HG03095 (cell line): Measurements from ENCODE around the gene LRP8.

Experiments
- ATAC-seq: cut with Tn5 transposase; IDR thresholded peaks from one replicate; pipeline ENCODE4 v1.9.1; 2021; ENCODE audit warnings: moderate library complexity; ENCODE audit not compliant: unreplicated experiment

The LRP8 gene

GRCh38 chr1:53308506-53308905 lies 19.4 kb downstream of the LRP8 start:
- no peak for ATAC-seq

- ATAC-seq: no peak
These were observed 20.8 kb downstream of the LRP8 start for GRCh38 chr1:53307037-53307436.

- no peak for ATAC-seq
These were observed 21.7 kb downstream of the LRP8 start for GRCh38 chr1:53306168-53306567.

DNA sequence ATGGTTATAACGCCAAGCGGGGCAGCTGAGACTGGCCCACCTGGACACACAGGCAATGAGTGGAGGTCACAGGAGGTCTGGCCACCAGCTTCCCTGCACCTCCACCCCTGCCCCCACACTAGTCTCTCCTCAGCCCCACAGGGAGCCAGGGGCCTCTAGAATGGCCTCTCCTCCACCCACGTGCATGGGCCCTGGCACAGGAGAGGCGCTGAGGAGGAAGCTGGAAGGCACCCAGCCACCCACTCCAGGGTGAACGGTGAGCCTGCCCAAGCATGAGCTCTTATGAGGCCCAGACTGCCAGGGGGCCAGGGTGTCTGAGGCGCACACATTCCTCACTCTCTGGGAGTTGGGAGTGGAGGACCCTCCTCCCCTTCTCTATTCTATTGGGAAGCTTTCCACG lies 22.2 kb downstream of the LRP8 start:
- no peak for ATAC-seq

DNA sequence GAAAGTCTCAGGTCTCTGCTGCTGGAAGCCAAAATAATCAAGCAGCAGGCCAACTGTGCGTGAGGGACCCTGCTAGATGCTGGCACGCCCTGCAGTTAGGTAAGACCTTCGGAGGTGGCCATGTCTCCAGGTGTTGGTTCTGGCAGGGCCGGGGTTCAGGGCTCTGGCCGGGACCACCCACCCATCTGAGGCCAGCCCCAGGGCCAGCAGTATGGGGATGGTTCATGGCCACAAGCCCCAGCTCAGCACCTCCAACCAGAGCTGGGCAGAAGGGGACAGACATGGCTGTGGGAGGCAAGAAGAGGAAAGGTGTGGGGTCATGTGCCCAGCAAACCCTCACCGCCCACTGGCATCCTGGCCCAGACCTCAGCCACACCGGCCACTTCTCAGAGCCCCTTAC lies 23.3 kb downstream of the LRP8 start:
- ATAC-seq: no peak

DNA sequence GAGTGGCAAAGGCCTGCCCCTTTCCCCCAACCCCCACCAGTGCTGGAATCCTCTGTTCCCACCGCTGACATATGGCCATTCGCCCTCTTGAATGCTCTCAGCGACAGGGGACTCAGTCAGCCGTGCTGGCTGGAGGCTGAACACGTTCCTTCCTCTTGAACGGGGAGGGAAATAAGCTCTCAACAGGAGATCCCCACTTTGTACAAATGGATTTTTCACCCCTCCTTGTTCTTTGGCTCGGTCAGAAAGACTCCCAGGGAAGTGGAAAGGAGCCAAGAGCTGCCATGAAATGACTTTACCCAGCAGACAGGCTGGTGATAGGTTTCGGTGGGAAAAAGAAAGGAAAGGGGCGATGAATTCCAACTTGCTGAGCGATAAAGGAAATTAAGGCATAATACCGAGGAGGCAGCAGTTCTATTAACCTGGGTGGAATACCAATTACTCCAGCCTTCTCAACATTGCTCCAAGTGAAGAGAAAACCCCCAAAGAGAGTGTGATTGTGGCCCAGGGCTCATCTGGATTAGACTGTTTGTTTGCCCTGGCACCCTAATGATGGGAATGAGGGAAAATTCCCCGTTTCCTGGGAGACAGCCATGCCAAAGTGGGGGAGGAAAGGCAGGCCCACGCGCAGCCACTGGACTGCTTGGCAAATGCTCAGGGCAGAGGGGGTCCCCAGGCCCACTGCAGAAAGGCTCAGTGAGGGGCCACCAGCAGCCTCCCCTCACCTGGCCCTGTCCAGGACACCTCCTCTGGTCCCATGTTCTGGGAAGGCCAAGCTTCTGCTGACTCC lies 23.9 kb downstream of the LRP8 start:
- no peak for ATAC-seq

DNA sequence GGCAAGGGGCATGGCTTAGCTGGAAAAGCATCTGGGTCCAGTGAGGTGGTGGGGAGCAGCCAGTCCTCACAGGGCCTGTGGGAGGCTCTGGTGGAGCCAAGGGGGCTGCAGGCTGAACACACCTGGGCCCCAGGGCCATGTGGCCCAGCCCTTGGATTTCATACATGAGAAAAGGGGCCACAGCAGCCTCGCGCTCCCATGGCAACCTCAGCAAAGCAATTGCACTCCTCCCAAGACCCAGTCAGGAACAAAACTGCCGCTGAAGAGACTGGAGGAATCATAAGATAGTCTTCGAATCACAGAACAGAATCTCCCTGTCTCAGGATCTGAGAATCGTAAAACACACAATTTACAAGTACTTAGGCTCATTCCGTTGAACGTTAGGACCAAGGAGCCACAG lies 24.6 kb downstream of the LRP8 start:
- no peak for ATAC-seq

DNA sequence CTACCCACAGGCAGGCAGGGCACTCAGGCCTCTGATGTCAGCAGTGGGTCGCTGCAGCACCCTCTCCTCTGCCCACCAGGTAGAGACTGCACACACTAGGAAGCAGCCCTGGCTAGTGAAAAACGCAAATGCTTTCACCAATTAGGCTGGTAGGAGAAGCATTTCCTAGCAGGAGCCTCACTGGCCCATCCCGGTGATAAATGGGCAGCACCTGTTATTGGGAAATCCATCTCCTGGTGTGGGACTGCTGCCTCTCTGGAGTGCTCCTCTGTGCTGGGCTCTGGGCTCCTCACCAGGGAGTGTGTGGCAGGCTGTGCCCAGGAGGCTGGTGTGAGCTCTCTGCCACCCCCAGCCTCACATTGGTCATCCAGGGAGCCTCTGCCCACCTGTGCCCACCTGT lies 28.6 kb downstream of the LRP8 start:
- no peak for ATAC-seq

GRCh38 chr1:53298045-53298637 lies 29.7 kb downstream of the LRP8 start:
- ATAC-seq: no peak

GRCh38 chr1:53297195-53297594 lies 30.7 kb downstream of the LRP8 start:
- ATAC-seq: no peak

DNA sequence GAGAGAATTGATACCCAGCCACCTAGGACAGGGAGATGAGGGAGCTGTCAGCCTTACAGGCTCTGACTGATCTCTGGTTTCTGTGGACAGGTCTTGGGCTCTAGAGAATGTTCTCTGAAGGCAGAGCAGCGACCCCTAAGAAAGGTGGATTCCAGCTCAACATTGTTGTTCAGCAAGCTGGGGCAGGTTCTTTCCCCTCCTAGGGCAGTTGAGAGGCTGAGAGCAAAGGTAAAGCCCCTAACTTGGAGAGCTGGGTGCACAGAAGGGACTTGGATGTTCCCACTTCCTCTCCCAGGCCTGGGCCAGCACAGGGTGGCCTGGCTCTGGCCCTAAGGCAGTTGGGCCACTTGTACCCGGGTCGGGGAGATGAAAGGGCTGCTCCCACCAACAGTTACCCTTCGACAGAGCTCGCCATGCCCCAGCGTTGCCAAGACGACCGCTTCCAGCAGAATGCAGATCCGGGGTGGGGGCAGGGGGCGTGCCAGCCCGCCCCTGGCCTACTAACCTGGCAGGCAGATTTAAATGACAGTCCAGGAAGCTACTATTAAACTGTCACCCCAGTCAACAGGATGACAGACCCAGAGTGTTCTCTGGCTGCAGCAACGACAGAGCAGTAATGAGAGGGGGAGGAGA lies 31.6 kb downstream of the LRP8 start:
- ATAC-seq: no peak

DNA sequence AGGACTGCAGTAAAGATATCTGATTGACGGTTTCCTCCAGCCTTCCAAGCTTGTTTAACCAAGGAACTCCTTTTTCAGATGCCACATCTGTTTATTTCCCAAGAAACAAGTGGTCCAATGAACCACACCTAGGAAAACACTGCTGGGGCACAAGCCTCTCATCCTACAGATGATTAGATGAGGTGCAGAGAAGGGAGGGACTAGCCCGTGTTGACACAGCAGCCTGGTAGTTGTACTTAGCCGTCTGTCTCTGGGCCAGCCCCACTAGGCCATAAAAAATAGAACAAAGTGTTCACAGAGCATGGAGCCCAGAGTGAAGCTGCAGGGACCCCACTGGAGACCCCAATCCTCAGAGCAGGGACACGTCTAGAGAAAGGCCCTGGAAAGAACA lies 32.1 kb downstream of the LRP8 start:
- ATAC-seq: no peak

DNA sequence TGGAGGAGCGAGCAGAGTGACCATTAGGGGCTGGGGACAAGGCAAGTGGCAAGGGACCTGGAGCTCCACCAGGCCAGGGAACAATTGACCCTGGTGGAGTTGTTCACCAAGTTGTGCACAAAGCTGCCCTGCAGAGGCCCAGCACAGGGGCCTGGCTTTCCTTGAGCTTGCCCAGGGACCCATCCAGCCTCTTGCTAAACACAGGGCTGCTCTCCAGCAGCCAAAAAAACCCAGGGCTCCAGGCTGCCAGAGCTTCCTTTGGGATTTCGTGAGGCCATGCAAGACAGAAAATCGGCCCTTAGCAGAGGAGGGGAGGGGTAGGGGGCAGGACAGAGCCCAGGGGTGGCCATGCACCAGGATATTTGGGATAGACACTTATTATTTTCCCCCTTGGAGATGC lies 32.6 kb downstream of the LRP8 start:
- no peak for ATAC-seq

GRCh38 chr1:53294567-53294966 lies 33.3 kb downstream of the LRP8 start:
- no peak for ATAC-seq

DNA sequence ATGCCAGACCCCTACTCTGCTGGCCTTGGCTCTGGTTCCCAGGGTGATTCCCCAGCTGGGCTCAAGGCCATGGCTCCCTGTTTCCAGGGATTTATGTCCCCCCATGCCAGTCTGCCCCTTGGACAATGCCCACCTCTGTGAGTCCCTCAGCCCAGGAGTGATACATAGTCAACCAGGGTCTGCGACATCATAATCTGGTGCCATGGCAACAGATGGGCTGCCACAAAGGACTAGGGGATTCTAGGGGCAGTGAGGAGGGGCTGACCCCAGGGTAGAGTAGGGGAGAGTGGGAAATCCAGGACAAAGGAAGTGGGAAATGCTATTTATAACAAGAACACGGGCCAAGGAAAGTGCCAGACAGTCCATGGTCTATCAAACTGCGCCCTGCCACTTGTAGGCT lies 33.8 kb downstream of the LRP8 start:
- no peak for ATAC-seq

GRCh38 chr1:53293123-53293522 lies 34.7 kb downstream of the LRP8 start:
- no peak for ATAC-seq

DNA sequence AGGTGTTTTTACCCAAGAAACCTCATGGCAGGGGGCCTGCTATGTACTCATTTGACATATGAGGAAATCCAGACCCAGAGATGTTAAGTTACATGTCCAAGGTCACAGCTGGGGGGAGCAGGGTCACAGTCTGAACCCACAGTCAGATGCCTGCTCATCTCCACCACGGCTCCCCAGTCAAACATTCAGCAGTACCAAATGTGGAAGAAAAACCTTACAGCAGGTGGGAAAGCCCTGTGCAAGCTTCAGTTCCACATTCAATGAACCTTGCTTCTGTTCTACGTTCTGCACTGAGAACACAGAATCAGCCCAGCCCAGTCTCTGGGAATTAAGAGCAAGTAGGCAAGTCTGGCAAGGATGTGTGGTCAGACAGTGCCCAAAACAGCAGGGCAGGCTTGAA lies 35.2 kb downstream of the LRP8 start:
- ATAC-seq: no peak

DNA sequence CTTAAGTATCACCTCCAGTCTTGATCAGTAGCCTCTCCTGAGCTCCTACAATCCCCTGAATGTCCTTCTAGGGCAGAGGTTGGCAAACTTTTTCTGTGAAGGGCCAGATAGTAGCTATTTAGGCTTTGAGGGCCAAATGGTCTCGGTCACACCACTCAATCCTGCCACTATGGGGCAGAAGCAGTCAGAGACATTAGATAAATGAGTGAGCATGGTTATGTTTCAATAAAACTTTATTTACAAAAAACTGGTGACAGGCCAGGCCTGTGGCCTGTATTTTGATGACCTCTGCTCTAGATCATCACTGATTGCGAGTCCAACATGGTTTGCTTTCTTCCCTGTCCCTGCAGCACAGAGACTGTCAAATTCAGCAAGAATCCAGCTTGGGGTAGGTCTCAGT lies 36.3 kb downstream of the LRP8 start:
- ATAC-seq: no peak

- no peak for ATAC-seq
These were observed 39.0 kb downstream of the LRP8 start for GRCh38 chr1:53288790-53289429.

DNA sequence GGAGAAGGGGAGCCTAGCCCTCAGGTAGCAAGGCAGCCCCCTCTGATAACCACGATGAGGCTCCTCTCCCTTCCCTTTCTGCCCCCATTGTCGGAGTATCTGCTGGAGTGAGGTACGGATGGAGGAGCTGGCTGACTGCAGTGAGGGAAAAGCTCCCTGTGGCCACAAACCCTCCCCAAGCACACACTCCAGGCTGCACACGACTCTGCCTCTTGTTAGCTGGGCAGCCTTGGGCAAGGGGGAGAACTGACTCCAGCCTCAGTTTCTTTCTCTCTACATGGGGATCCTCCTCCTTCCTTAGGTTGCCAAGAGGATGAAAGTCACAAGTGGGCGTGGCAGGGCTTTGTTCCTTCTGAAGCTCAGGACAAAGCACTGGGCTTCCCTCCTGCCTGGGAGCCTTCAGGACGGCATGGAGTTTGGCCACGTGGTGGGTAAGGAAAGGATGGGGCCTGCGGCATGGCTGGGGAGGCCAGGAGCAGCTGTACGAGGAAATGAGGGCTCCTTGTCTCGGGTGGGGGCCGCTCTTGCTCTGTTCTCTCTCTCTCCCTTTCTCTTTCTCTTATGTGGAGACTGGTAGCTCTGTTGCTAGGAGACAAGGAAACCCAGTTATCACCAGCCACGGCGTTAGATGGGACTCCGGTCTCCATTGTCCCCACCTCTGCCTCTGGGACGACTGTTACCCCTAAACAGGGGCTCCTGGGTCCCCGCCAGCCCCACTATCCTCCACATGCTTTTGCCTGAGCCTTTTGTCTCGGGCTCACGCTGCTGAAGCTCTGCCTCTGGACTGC lies 39.7 kb downstream of the LRP8 start:
- no peak for ATAC-seq

DNA sequence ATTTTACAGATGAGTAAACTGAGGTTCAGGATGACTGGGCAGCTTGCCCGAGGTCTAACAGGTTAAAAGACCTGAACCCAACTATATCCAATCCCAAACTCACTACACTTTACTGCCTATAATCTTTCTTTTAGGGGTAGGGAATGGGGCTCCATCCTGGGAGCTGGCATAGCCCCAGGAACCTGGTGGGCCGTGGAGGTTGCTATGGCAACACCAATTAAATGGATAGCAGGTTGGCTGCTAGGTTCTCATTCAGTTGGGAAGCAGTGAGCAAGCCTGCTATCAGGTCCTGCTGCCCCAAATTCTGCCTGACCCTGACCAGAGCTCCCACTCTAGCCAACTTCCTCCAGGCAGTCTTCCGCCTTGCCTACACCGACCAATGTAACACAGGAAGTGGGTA lies 40.9 kb downstream of the LRP8 start:
- no peak for ATAC-seq
